Kidney (tissue), 14 donors: ENCODE measurements around the gene SORBS1. TPM values are rescaled to one million over a fixed set of nuclear protein-coding genes. Genes with fewer than 3 reads are reported as not detected.

Experiments used
- DNase-seq, 5 donors: peaks; one replicate each; pipeline ENCODE4 v3.0.0-alpha.2; 2013 to 2020
- FAIRE-seq: peaks from 2 replicates; lab custom pipeline; 2012; peaks lifted over from hg19 to GRCh38; lab: Jason Lieb, UNC
- H3K27ac ChIP-seq, 2 donors: one replicate each; pipeline ENCODE4 v1.7.0; 2013; ENCODE audit warnings: low read depth in 2 of 2, low read length in 2 of 2, inconsistent platforms in 1 of 2
- H3K27me3 ChIP-seq: one replicate; pipeline ENCODE4 v1.7.1; 2013; ENCODE audit warnings: low read length, inconsistent platforms; ENCODE audit not compliant: control insufficient read depth, insufficient read depth
- H3K36me3 ChIP-seq, 3 donors: one replicate each; pipeline versions ENCODE4 v1.7.0 to v1.7.1; 2013; ENCODE audit warnings: low read length in 3 of 3, control low read depth in 1 of 3, inconsistent platforms in 1 of 3; ENCODE audit not compliant: insufficient read depth in 3 of 3, control insufficient read depth in 2 of 3
- H3K4me1 ChIP-seq, 3 donors: one replicate each; pipeline versions ENCODE4 v1.7.0 to v1.7.1; 2013; ENCODE audit warnings: low read length in 3 of 3, inconsistent platforms in 1 of 3, low read depth in 1 of 3; ENCODE audit not compliant: control insufficient read depth in 2 of 3, insufficient read depth in 2 of 3
- H3K4me3 ChIP-seq, 3 donors: one replicate each; pipeline versions ENCODE4 v1.7.0 to v1.8.1; 2013; ENCODE audit warnings: low read length in 3 of 3, control low read depth in 1 of 3, inconsistent platforms in 1 of 3
- H3K9ac ChIP-seq, 3 donors: one replicate each; pipeline versions ENCODE4 v1.7.0 to v1.7.1; 2013; ENCODE audit warnings: low read length in 3 of 3, control low read depth in 1 of 3, inconsistent platforms in 1 of 3
- H3K9me3 ChIP-seq, 3 donors: one replicate each; pipeline versions ENCODE4 v1.7.0 to v1.7.1; 2013; ENCODE audit warnings: low read length in 3 of 3, control low read depth in 1 of 3, inconsistent platforms in 1 of 3; ENCODE audit not compliant: control insufficient read depth in 2 of 3, insufficient read depth in 1 of 3
- intact Hi-C: fragments of 100-400 bp; cut with DNase I; formaldehyde crosslinking; loops from one replicate; pipeline ENCODE4 v1.11.1; 2022
- polyA plus RNA-seq: library from polyadenylated mRNA; stranded (reverse); fragments of 350-450 nt; fragmentation: Illumina TruSeq; extraction: RNeasy Lipid Tissue Mini Kit (QIAGEN cat#74804); gene quantifications from one replicate; pipeline ENCODE4 v1.2.3, GENCODE V29; 2014; ENCODE audit warnings: low read depth, low replicate concordance; ENCODE audit not compliant: insufficient read depth
- total RNA-seq: library from RNA; stranded (reverse); fragmentation: NEBNext Ultra II Directional; extraction: Animal tissue kit (Norgen Biotek cat#: 25700); gene quantifications from one replicate; pipeline ENCODE4 v1.2.1, GENCODE V29; 2021
- TF ChIP-seq, protein P1 (sequence below): IDR thresholded peaks from 3 replicates; pipeline ENCODE4 v1.5.1; 2012; ENCODE audit warnings: mild to moderate bottlenecking, moderate library complexity, borderline replicate concordance; ENCODE audit not compliant: insufficient read depth; ENCODE audit errors: extremely low read depth
- donor health status: control.
- donor health status: control.
- donor health status: control.
- donor health status: control.
- donor health status: control.
- donor health status: DM: yes; HTN: yes; CAD: no.
- donor health status: Normal renal cell carcinoma (clear cell type).

SORBS1 gene
- total and polyA plus RNA-seq, 2 donors from 2014 or later, result 12.2 to 91.7 TPM

DNA sequence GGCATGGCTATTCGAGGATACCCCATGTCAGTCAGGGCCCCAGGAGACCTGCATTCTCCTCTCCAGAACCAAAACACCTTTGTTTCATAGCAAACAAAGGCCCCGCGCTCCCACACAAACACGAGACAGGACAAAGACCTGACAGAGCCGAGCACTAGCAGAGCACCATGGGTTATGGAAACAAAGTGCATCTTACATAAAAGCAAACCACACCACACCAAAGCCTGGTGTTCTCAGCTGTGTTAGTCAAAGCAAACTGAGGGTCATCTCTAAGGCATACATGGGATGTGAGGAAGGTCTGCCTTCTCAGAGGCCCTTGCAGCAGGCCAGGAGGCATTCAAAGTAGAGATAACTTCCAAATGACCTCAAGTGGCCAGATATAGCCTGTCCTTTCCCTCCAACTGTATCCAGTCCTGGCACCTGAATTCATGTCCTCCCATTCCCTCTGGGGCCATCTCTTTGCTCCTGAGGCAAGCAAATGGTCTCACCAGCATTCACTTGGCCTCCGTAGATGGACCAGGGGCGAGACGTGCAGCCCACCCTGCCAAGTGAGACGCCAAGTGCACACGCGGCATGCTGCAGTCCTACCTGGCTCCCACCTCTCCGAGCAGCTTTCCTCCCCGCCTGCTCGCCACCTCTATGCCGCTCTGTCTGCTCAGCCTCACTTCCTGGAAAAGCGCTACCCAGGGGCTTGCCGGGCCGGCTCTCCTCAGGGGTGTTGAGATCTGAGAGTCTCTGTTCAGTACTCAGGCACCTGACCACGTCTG lies 225.1 kb downstream of the SORBS1 start:
- no peaks in the 10 kb centered on the region for H3K27me3 ChIP-seq
- H3K4me3 ChIP-seq, result no peak overlapping the region
- intact Hi-C loops, result no loop called here
- H3K36me3 ChIP-seq, result peaks cover 0 to 2% (median 0%) of the 10 kb centered on the region in 3 donors
- DNase-seq (no peak), FAIRE-seq (no peak)
- no peak overlapping the region for H3K27ac ChIP-seq
- no peak overlapping the region for H3K9ac ChIP-seq
- H3K4me1 ChIP-seq, result no peaks in the 10 kb centered on the region
- TF ChIP-seq, protein P1, sequence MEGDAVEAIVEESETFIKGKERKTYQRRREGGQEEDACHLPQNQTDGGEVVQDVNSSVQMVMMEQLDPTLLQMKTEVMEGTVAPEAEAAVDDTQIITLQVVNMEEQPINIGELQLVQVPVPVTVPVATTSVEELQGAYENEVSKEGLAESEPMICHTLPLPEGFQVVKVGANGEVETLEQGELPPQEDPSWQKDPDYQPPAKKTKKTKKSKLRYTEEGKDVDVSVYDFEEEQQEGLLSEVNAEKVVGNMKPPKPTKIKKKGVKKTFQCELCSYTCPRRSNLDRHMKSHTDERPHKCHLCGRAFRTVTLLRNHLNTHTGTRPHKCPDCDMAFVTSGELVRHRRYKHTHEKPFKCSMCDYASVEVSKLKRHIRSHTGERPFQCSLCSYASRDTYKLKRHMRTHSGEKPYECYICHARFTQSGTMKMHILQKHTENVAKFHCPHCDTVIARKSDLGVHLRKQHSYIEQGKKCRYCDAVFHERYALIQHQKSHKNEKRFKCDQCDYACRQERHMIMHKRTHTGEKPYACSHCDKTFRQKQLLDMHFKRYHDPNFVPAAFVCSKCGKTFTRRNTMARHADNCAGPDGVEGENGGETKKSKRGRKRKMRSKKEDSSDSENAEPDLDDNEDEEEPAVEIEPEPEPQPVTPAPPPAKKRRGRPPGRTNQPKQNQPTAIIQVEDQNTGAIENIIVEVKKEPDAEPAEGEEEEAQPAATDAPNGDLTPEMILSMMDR, result no peak
- no peaks in the 10 kb centered on the region for H3K9me3 ChIP-seq

DNA sequence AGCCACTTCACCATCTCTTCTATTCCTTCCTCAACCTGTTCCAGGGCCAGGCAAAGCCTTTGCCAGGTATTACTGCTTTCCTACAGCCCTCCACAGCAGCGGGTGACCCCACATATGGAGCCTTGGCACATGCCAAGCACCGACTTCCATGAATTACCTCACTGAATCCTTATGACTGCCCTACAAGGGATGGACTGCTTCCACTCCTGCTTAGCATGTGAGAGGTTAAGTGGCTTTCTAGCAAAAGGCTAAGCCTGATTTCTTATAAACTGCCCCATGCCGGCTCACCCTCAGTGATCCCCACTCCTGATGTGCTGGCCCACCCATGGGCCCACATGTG lies 226.4 kb downstream of the SORBS1 start:
- FAIRE-seq, result no peak
- DNase-seq, result no peak
- Histone ChIP-seq H3K27ac (peak overlapping the region; percentile 65 to 82), H3K36me3 (peaks cover 0 to 2% (median 0%) of the 10 kb centered on the region in 3 donors), H3K9me3 (no peaks in the 10 kb centered on the region), H3K4me1 (no peaks in the 10 kb centered on the region), H3K4me3 (no peak overlapping the region), H3K27me3 (no peaks in the 10 kb centered on the region), H3K9ac (no peak overlapping the region)
- TF ChIP-seq, protein P1, result no peak
- intact Hi-C loops, result no loop called here

DNA sequence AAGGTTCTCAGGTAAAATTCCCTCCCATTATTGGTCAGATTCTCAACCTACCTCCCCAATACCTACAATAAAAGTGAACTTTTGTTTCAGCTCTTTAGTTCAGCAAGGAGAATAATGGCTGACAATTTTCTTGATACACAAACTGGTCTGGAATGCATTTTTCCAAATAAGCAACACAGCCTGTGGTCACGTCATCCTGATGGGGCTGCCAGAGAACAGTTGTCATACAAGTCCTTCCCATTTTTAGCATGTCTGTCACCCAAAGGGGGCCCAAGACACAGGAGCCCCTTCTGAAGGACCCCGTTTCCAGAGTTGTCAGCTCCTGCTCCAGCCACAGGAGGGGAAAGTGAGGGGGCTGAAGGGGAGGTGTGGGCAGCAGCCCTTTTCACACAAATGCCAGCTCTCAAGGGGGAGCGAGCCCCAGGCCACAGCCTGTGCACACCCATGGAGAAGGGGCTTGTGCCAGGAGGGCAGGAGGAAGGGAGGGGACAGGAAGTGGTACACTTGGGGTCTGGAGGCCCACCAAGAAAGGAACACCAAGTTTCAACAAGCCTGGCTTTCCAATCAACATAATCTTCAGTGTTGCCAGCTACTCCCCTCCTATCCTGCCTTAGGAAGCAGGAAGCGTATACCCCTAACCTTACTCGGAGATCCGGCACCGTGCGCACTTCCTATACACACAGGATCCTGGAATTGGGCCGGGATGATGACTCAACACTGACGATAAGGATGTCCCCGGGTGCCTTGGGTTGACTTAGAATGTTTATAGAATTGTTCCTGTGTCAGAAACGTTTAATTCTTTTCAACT lies 227.0 kb downstream of the SORBS1 start:
- no peak overlapping the region for H3K4me3 ChIP-seq
- TF ChIP-seq, protein P1, result no peak
- H3K27ac ChIP-seq, result peak overlapping the region; percentile 66 to 82
- intact Hi-C loops, result no loop called here
- peaks cover 0 to 2% (median 0%) of the 10 kb centered on the region in 3 donors for H3K36me3 ChIP-seq
- no peak overlapping the region for H3K9ac ChIP-seq
- FAIRE-seq, result no peak
- H3K4me1 ChIP-seq, result no peaks in the 10 kb centered on the region
- no peaks in the 10 kb centered on the region for H3K9me3 ChIP-seq
- no peaks in the 10 kb centered on the region for H3K27me3 ChIP-seq
- DNase-seq, result no peak
